Embryonic facial prominence (tissue), 1 donor: Measurements from ENCODE around the gene ZNF846.
"Not testable (repeated sequence)": the region's sequence is repeated elsewhere in the genome, so short reads cannot be mapped to it uniquely, and the experiment has no call there.

ENCODE experiments used
- DNase-seq: peaks from one replicate; pipeline ENCODE4 v3.0.0-alpha.2; 2016; ENCODE audit errors: extremely low spot score

Gene ZNF846

DNA sequence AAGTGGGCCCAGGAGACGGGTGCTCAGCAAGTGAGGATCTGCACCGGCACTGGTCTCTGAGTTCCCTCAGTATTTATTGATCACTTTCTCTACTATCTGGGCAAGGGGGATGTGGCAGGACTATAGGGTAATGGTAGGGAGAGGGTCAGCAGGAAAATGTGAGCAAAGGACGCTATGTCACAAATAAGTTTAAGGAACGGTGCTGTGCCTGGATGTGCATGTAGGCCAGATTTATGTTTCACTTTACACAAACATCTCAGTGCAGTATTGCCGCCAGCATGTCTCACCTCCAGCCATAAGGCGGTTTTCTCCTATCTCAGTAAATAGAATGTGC is 15.6 kb upstream of the ZNF846 start:
- not testable (repeated sequence) for DNase-seq

DNA sequence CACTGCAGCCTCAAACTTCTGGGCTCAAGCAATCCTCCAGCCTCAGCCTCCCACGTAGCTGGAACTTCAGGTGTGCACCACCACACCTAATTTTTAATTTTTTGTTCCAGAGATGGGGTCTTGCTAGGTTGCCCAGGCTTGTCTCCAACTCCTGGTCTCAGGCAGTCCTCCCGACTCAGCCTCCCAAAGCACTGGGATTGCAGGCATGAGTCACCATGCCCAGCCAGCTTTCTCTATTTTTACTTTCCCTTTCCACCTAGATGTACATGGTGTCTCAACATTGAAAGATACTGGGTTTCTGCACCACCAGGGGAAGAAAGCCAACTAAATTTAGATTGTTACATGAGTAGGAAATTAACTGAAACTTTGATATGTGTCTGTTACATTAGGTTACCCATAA is 13.8 kb upstream of the ZNF846 start:
- DNase-seq: no peak

DNA sequence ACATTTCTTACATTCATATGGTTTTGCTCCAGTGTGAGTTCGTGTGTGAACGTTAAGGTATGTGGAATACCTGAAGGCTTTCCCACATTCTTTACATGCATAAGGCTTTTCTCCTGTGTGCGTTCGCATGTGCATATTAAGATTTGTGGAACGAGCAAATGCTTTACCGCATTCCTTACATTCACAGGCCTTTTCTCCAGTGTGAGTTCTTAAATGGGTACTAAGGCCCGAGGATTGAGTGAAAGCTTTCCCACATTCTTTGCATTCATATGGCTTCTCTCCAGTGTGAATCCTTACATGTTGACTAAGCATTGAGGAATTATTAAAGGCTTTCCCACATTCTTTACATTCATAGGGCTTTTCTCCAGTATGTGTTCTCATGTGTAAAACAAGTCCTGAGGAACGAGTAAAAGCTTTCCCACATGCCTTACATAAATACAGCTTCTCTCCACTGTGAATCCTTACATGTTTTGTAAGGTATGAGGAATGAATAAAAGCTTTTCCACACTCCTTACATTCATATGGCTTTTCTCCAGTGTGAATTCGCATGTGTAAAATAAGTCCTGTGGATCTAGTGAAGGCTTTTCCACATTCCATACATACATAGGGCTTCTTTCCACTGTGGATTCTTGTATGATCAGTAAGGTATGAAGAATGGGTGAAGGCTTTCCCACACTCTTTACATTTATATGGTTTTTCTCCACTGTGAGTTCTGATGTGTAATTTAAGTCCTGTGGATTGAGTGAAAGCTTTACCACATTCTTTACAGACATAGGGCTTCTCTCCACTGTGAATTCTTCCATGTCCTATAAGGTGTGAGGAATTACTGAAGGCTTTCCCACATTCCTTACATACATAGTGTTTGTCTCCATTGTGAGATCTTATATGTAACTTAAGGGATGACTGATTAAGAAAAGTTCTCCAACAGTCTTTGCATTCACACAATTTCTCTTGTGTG is 10.7 kb downstream of the ZNF846 start:
- no peak for DNase-seq

DNA sequence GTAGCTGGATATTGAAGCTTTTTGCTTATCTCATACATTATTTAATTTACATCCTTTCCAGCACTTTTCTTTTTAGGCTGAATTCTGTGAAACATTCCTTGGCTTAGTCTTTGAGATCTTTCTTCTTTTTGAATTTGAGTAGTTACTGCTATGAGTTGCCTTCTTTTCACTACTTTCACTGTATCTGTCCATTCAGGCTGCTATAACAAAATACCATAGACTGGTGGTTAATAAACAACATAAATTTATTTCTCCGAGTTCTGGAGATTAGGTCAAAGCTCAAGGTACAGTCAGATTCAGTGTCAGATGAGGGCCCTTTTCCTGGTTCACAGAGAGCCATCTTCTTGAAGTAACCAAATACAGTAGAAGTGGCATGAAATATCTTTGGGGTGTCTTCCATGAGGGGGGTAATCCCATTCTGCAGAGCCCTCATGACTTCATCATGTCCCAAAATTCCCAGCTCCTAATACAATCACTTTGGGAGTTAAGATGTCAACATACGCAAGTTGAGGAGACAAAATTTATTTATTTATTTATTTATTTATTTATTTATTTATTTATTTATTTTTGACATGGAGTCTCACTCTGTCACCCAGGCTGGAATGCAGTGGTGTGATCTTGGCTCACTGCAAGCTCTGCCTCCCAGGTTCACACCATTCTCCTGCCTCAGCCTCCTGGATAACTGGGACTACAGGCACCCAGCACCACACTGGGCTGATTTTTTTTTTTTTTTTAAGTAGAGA is 15.7 kb downstream of the ZNF846 start:
- DNase-seq: no peak

DNA sequence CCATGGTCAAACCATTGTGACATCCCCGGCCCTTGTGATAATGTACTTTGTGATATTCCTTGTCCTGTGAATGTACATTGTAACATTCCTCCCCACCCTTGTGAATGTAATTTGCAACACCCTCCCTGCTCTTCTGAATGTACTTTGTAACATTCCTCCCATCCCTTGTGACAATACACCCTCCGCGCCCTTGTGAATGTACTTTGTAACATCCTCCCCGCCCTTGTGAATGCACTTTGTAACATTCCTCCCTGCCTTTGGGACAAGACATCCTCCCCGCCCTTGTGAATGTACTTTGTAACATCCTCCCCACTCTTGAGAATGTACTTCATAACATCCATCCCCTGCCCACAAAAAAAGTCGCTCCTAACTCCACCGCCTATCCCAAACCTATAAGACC is 17.1 kb downstream of the ZNF846 start:
- DNase-seq: no peak

DNA sequence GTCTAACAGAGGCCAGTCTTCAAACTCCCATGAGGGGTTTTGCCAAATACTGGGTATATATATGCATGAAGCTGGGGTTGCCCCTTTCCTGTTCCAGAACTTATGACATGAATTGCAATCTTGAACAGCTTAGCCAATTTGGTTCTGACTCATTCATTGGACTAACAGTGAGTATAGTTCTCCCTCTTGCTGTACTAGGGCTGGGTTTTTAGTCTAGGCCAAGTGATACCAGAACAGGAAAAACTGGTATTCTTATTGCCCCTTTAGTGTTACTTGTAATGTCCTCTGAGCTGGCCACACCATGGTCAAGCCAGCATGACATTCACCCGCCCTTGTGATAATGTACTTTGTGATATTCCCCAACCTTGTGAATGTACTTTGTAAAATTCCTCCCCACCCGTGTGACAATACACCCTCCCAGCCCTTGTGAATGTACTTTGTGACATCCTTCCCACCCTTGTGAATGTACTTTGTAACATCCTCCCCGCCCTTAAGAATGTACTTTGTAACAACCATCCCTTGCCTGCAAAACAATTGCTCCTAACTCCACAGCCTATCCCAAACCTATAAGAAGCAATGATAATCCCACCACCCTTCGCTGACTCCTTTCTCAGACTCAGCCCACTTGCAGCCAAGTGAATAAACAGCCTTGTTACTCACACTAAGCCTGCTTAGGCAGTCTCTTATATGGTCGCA is 26.9 kb downstream of the ZNF846 start:
- no peak for DNase-seq

DNA sequence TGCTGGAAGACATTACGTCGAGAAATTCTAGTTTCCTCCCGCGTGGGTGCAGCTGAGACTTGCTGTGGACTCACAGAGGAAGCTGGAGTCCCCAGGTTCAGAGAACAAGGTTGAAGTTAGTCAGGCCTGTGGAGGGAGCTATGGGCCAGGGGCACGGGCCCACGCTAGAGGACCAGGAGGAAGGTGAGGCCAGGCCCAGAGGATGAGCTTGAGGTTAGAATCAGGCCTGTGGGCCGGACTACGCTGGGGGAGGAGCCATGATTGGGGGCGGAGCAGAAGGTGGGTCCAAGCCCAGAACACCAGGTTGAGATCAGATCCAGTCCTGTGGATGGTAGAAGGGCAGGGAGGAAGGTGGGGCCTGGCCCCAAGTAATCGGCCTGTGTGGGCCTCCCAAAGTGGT is 32.6 kb downstream of the ZNF846 start:
- no peak for DNase-seq

DNA sequence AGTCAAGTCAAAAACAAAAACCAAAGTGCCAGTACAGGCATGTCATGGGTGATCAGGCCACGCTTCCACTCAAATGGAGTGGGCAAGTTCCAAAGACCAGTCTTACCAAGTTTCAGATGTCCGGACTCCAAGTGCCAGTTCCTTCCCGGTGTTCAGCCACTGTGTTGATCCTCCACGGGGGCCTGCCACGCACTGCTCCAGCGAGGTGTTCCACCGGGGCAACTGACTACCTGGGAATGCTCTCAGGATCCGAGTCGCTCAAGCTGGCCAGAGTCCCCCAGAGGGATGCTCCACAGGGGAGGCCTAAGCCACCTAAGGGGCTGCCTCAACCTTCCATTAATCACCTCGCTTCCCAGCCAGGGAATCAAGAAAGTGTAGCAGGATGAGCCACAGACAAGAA is 38.5 kb downstream of the ZNF846 start:
- DNase-seq: not testable (repeated sequence)

DNA sequence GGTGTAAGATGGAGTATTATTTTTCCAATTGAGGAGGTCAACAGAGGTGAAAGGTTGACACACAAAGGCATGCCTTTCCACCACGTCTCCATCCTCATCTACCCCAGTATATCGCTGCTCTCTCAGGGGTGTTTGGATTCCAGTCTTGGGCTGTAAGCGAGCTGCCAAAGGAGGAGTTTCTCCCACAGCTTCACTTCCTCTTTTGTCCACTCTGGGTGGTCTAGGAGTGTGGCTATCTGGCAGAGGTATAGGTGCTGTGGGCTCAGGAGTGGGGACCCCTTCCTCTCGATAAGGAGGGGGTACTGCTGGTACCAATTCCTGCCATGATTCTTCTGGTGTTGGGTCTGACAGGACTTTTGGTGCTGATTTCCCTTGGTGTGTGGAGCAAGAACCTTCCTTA is 39.4 kb downstream of the ZNF846 start:
- no peak for DNase-seq

DNA sequence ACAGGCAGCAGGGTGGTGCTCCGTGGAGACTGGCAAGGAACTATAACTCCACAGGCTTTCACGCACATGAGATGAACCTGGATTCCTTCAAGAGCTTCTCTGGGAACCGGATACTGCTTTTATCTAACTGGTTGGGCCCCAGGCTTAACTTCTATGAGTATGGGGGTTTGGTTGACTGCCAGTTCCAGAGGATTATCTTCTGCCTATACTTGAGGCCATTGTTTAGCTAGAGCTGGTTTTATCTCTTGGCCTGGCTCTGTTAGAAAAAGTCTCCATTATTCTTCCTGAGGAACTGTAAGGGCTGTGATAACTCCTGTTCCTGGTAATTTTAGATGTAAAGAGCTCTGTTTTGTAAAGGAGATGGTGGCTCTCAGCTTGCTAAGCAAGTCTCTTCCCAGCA is 40.9 kb downstream of the ZNF846 start:
- no peak for DNase-seq

DNA sequence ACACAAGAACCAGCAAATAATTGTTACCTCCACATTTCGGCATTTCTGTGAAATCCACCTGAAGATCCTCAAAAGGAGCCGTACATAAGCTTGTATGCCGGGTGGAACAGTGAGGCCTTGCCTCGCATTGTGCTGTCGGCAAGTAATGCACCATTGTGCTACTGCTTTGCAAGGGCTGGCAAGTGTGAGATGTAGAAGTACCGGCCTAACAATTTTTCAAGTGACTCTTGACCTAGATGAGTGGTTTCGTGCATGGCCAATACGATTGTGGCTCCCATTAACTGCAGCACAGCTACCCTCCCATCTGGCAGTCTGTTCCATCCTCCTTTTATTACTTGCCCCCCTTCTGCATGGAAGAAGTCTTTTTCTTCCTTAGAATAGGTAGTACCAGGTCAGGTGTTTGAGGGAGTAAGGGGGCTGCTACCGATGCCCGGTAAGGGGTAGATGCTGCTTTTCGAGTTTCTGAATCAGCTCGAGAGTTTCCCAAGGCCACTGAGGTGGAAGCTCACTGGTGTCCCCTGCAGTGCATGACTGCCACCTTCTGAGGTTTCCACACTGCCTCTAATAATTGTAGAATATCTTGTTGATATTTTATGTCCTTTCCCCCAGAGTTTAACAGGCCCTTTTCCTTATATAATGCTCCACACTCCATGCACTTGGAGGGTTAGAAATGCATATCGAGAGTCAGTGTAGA is 42.9 kb downstream of the ZNF846 start:
- DNase-seq: not testable (repeated sequence)

DNA sequence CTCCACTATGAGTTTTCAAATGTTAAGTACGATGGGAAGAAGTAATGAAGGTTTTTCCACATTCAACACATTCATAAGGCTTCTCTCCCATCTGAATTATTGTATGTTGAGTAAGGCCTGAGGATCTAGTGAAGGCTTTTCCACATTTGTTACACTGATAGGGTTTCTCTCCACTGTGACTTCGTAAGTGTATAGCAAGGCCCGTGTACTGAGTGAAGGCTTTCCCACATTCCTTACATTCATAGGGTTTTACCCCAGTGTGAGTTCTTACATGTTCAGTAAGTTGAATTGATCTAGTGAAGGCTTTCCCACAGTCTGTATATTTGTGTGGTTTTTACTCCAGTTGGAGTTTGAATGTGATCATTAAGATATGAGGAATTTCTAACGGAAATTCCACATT is 44.4 kb downstream of the ZNF846 start:
- no peak for DNase-seq

DNA sequence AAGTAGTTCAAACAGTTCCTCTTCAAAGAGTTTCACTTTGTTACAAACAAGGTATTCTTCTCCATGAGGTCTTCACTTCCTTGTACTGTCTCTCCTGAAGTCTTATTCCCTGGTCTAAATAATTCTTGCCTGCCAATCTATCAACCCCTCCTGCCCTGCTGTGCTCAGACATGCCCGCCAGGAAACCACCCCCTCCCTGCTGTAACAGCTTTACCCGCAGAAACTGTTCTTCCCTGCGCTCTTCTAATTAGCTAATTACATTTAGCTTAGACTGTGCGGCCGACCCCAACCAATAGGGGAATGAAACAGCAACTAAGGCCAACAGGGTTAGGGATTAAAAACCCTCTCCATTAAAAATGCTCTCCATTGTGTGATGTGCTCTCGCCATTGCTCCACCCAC is 46.7 kb downstream of the ZNF846 start:
- no peak for DNase-seq

DNA sequence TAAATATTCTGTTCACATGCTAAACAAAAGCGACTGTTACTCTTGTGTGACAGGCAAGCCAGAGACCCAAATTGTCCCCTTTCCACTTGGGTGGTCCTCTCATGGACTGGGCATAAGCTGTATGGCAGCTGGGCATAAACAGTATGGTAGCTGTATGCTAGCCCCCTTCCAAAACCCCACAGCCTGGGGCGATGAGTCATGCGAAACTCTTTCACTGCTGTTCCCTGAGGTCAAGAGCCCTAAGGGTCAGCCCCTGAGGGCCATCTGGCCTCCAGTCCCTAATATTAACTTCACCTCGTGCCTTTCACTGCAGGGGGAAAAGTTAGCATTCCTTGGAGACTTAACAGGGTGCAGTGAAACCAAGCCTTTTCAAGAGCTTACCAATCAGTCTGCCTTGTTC is 48.0 kb downstream of the ZNF846 start:
- no peak for DNase-seq

DNA sequence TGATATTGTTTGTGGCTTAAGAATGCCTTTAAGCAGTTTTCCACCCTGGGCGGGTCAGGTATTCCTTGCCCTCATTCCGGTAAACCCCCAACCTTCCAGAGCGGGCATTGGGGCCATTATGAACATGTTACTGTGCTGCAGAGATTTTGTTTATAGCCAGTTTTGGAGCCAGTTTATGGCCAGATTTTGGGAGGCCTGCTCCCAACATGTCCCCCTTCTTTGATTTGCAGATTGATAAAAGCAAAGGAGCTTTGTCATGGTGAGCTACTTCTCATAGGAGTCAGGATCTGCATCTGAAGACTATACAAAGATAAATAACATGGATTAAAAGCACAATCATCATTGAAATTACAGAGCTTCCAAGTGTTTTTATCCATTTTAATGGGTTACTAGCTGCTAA is 56.7 kb downstream of the ZNF846 start:
- no peak for DNase-seq

DNA sequence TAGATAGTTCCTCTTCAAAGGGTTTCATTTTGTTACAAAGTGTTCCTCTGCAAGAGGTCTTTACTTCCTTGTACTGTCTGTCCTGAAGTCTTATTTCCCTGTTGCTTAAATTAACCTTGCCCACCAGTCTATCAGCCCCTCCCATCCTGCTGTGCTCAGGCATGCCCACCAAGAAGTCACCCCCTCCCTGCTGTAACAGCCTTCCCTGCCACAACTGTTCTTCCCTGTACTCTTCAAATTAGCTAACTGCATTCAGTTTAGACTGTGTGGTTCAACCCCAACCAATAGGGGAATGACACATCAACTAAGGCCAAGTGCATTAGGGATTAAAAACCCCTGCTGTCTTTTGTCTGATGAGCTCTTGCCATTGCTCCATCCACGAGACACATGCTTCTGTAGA is 59.2 kb downstream of the ZNF846 start:
- no peak for DNase-seq

DNA sequence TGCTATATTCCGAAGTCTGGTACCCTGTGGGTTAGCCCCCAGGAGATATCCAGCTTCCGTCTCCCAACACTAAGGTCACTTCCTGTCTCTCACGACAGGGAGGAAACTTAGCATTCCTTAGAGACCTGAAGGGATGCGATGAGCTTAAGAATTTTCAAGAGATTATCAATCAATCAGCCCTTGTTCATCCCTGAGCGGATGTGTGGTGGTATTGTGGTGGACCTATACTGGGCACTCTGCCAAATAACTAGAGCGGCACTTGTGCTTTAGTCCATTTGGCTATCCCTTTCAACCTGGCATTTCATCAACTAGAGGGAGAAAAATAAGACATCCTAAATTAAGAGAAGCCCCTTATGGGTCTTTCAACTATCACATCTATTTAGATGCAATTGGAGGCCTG is 62.7 kb downstream of the ZNF846 start:
- no peak for DNase-seq

DNA sequence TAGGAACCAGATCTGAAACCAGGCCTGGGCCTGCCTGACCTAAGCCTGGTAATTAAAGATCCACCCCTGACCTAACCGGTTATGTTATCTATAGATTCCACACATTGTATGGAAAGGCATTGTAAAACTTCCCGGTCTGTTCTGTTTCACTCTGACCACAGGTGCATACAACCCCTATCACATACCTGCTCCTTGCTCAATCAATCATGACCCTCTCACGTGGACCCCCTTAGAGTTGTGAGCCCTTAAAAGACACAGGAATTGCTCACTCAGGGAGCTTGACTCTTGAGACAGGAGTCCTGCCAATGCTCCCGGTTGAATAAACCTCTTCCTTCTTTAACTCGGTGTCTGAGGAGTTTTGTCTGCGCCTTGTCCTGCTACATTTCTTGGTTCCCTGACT is 66.4 kb downstream of the ZNF846 start:
- DNase-seq: no peak
